GM13976 (cell line): Measurements from ENCODE around the gene BRD3.

ENCODE experiments used
- DNase-seq: peaks from one replicate; pipeline ENCODE4 v3.0.0; 2012; ENCODE audit warnings: low spot score
- in situ Hi-C: fragments of 300-500 bp; cut with MboI; formaldehyde crosslinking; loops from one replicate; pipeline ENCODE4 v1.12.0; 2022; ENCODE audit warnings: low sequenced_read_pairs, mixed read lengths, inconsistent platforms; ENCODE audit not compliant: unreplicated experiment
- TF ChIP-seq, protein P1 (sequence below): IDR thresholded peaks from 2 replicates; pipeline ENCODE4 v1.5.1; 2012; ENCODE audit warnings: borderline replicate concordance, mild to moderate bottlenecking; ENCODE audit not compliant: insufficient read depth; ENCODE audit errors: extremely low read depth, missing control alignments, control extremely low read depth

Gene BRD3

GRCh38 chr9:134057751-134058701 is 9.8 kb downstream of the BRD3 start:
- TF ChIP-seq, protein P1, sequence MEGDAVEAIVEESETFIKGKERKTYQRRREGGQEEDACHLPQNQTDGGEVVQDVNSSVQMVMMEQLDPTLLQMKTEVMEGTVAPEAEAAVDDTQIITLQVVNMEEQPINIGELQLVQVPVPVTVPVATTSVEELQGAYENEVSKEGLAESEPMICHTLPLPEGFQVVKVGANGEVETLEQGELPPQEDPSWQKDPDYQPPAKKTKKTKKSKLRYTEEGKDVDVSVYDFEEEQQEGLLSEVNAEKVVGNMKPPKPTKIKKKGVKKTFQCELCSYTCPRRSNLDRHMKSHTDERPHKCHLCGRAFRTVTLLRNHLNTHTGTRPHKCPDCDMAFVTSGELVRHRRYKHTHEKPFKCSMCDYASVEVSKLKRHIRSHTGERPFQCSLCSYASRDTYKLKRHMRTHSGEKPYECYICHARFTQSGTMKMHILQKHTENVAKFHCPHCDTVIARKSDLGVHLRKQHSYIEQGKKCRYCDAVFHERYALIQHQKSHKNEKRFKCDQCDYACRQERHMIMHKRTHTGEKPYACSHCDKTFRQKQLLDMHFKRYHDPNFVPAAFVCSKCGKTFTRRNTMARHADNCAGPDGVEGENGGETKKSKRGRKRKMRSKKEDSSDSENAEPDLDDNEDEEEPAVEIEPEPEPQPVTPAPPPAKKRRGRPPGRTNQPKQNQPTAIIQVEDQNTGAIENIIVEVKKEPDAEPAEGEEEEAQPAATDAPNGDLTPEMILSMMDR = no peak
- DNase-seq = no peak
- in situ Hi-C loops = no loop called here

DNA sequence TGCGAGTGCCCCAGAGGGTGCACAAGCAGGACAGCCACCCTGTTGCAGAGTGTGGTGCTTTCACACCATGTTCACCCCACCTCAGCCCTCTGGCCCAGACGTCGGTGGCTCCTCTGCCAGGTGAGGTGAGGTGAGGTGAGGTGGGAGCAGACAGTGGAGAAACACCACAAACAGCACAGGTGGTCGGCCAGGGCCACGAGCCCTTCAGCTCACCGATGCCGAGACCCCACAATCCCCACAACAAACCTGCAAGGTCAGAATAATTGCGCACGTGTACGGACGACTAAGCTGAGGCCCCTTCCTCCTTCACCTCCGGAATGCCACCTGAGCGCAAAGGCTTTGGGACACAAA is 10.5 kb downstream of the BRD3 start:
- in situ Hi-C loops = no loop called here
- TF ChIP-seq, protein P1 = no peak
- DNase-seq = no peak

DNA sequence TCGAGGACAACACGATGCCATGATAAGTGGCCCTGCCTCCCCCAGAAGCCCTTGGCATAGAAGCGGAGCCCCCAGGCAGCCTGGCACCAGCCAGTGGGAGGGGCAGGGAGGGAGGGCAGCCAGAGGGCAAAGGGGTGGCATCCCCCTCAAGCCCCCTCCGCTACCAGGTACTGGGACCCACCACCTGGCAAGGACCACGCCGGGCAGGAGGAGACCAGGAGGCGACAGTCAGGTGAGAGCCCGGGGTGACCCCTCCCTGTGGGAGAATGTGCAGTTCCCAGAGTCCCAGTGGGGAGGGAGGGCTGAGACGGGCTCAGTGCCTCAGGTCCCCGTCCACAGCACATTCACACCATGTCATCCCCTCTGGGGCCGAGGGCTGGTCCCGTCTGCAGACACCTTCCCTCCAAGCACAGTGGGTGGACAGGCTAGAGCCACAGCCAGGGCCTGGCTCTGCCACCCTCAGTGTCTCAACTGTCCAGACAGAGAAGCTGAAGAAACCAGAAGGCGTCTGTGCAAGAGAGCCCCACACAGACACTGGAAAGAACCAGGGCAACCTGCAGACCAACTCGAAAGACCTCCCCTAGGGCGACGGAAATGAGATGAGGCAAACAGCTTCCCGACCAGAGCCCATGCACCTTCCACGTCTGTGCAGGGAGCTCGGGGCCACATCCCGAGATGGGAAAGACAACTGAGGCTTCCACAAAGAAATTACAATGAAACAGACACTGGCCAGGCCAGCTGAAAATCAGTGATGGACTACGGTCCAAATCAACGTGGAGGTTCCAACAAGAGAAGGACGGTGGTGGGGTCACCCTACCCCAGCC is 11.1 kb downstream of the BRD3 start:
- in situ Hi-C loops = no loop called here
- no peak for DNase-seq
- TF ChIP-seq, protein P1 = no peak

DNA sequence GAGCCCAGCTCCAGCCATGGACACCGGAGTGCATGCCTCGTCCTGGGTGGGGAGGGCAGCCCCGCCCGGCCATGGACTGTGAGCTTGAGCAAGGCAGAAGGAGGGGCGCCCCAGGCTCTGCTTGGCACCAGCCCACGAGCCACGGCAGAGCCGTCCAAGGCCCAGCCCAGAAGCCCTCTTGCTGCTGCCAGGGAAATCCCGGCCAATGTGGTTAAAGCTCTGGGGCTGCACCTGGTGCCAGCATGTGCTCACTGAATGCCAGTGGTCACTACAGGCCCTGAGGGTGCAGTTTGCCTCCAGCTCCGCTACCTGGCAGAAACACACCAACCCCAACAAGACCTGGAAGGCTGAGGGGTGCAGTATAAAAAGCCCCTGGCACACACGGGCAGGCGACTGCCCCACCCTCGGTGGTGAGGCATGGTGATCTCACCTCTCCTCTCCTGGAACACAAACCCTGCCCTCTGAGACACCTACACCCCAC is 11.8 kb downstream of the BRD3 start:
- TF ChIP-seq, protein P1 = no peak
- in situ Hi-C loops = no loop called here
- no peak for DNase-seq

- no peak for DNase-seq
- in situ Hi-C loops = no loop called here
- TF ChIP-seq, protein P1 = no peak
These were observed 12.7 kb downstream of the BRD3 start for GRCh38 chr9:134054891-134055811.
